Measurements from ENCODE around the gene GUCA2A. TPM values are rescaled to one million over a fixed set of nuclear protein-coding genes. Genes with fewer than 3 reads are reported as not detected.
A peak's percentile ranks its signal among the peaks of the same experiment; 100 is the strongest.

Gene GUCA2A
- total and polyA plus RNA-seq, 9 of the 15 experiments (the other 6 are each of a cell fraction or from before 2014, with no cell fraction given), result not detected

GRCh38 chr1:42133809-42134526, 30.6 kb downstream of the GUCA2A start:
- WGBS (ENCODE audit: insufficient coverage, low coverage, missing lambda C conversion rate), result under 1% methylated on average over 10 of the region's 10 CpGs

More at GRCh38 chr1:42133809-42134526, 30.6 kb downstream of the GUCA2A start:
- CTCF ChIA-PET (ENCODE audit: low intra/inter-chr PET ratio), result no interaction called here
- FAIRE-seq (no peak), DNase-seq (ENCODE audit: extremely low read depth in 1 of 4, low spot score in 3 of 4) (no peak), ATAC-seq (no peak)
- Histone ChIP-seq H3K27me3 (ENCODE audit: control insufficient read depth in 2 of 2, insufficient read depth in 2 of 2, low read length in 2 of 2) (peaks cover 24 to 46% of the 10 kb centered on the region in 2 experiments; a peak in 4 of 5 replicates), H3K27ac (ENCODE audit: extremely low read depth, low read depth, low read length) (no peak overlapping the region), H2AFZ (ENCODE audit: low read depth, low read length) (no peak overlapping the region), H3K4me2 (ENCODE audit: insufficient read depth, low read length) (no peak overlapping the region), H3K9me1 (ENCODE audit: control insufficient read depth, insufficient read depth, low read length) (no peaks in the 10 kb centered on the region), H4K20me1 (replicated peaks; ENCODE audit: control insufficient read depth, insufficient read depth, low read length) (no peaks in the 10 kb centered on the region), H3K4me3 (no peak overlapping the region), H3K4me1 (replicated peaks in 1 of 2; ENCODE audit: control insufficient read depth in 2 of 2, insufficient read depth in 2 of 2, low read length in 2 of 2) (no peaks in the 10 kb centered on the region), H3K36me3 (ENCODE audit: control insufficient read depth, insufficient read depth, low read length) (no peaks in the 10 kb centered on the region), H3K79me2 (ENCODE audit: control insufficient read depth, insufficient read depth, low read length) (no peaks in the 10 kb centered on the region), H3K9ac (ENCODE audit: insufficient read depth in 1 of 2, low read depth in 2 of 2, low read length in 2 of 2) (no peak overlapping the region), H3K9me3 (replicated peaks; ENCODE audit: control insufficient read depth, insufficient read depth, low read depth, low read length) (no peaks in the 10 kb centered on the region)
- intact Hi-C loops (cut with micrococcal nuclease) (loop anchor here (10.0 kb wide), 1 partner anchor 319 kb away; no protein-coding TSS in a partner anchor), in situ Hi-C loops (cut with MboI) (loop anchor here (25.0 kb wide), 1 partner anchor 322 kb away; no protein-coding TSS in a partner anchor)
- POLR2A ChIA-PET, result interaction anchor here (0.5 to 0.7 kb wide), 2 partner anchors 273 to 388 kb away, joined by 3 read pairs; no protein-coding TSS in a partner anchor
- TF ChIP-seq COPS2 (conservative IDR thresholded peaks at IDR 0.05) (no peak), ZBTB40 (IDR thresholded peaks at IDR 0.05) (peak; percentile 84), ZBTB40 (CRISPR knock-in tag; IDR thresholded peaks at IDR 0.05) (peak; percentile 68)
- no TSS peak for BruUV-seq (replicated peaks)

Measured in K562 (cell line).